ENCODE data around the gene DIP2B.

Gene DIP2B

GRCh38 chr12:50788561-50788960 lies 283.8 kb downstream of the DIP2B start:
- no peak overlapping the region for H3K4me3 ChIP-seq (ENCODE audit: control insufficient read depth, low read depth, low read length)
- DNase-seq (ENCODE audit: low read depth): peak; percentile 94
- TF ChIP-seq, protein P1, sequence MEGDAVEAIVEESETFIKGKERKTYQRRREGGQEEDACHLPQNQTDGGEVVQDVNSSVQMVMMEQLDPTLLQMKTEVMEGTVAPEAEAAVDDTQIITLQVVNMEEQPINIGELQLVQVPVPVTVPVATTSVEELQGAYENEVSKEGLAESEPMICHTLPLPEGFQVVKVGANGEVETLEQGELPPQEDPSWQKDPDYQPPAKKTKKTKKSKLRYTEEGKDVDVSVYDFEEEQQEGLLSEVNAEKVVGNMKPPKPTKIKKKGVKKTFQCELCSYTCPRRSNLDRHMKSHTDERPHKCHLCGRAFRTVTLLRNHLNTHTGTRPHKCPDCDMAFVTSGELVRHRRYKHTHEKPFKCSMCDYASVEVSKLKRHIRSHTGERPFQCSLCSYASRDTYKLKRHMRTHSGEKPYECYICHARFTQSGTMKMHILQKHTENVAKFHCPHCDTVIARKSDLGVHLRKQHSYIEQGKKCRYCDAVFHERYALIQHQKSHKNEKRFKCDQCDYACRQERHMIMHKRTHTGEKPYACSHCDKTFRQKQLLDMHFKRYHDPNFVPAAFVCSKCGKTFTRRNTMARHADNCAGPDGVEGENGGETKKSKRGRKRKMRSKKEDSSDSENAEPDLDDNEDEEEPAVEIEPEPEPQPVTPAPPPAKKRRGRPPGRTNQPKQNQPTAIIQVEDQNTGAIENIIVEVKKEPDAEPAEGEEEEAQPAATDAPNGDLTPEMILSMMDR (IDR thresholded peaks at IDR 0.05; ENCODE audit: control insufficient read depth, insufficient read depth, low read depth, low read length, missing control alignments): no peak

DNA sequence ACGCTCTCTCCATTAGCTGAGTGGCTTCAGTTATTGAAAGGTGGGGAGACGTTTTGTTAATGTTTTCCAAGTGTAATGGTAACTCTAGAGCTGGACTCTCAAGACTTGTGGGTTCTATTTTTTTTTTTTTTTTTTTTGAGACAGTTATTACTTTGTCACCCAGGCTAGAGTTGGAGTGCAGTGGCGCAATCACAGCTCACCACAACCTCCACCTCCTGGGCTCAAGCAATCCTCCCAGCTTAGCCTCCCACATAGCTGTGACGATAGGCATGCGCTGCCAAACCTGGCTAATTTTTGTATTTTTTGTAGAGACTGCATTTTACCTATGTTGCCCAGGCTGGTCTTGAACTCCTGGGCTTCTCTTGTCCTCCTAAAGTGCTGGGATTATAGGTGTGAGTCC lies 285.3 kb downstream of the DIP2B start:
- TF ChIP-seq, protein P1 (IDR thresholded peaks at IDR 0.05; ENCODE audit: control insufficient read depth, insufficient read depth, low read depth, low read length, missing control alignments): no peak
- no peak overlapping the region for H3K4me3 ChIP-seq (ENCODE audit: control insufficient read depth, low read depth, low read length)
- DNase-seq (ENCODE audit: low read depth): no peak

All from AG09309 (cell line).